SW 1271 (cell line): ENCODE data around the gene TMEM129.

Experiments
- DNase-seq, 2 experiments: peaks; one replicate each; lab custom pipeline; 2025; lab: John Stamatoyannopoulos, UW

Gene TMEM129

GRCh38 chr4:1758306-1759121 lies 37.4 kb upstream of the TMEM129 start:
- DNase-seq = no peak

GRCh38 chr4:1757836-1758235 lies 36.7 kb upstream of the TMEM129 start:
- DNase-seq = no peak

GRCh38 chr4:1756893-1757779 lies 36.0 kb upstream of the TMEM129 start:
- no peak for DNase-seq

DNA sequence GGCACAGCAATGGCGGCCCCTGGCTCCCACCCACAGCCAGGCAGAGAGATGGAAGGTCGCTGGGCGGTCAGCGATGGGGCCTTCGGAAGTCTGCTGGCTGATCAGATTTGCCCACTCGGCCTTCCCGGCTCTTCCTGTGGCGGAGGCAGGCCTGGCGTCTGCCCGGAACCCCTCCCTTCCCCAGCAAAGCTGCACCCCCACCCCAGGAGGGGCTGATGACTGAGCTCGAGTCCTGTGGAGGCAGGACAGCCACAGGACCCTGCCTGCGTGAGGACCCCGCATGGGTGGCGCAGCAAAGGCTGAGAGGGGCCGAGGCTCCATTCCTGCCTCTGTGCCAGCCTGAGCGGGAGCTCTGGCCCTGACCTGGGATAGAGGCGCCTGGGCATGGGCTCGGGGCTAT lies 35.0 kb upstream of the TMEM129 start:
- DNase-seq = no peak

DNA sequence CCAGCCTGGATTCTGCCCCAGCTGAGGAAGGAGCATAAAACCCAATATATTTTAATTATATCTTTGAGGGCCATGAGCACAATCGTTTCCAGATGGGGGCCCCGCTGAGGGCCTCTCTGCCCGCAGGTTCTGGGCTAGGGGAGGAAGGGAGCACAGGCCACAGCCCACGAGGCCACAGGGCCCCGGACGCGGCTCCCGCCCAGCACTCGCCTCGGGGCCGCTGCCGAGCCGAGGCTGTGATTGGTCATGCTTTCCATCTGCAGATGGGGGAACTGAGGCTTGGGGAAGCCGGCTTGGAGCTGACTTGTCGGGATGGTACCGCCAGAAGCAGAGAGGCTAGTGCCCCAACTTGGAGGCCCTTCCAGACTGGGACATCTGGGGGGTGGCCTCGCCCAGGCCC lies 34.2 kb upstream of the TMEM129 start:
- DNase-seq = no peak

- no peak for DNase-seq
Observed at GRCh38 chr4:1754336-1754735, 33.2 kb upstream of the TMEM129 start.

- no peak for DNase-seq
Observed at GRCh38 chr4:1753697-1754311, 32.7 kb upstream of the TMEM129 start.

GRCh38 chr4:1753294-1753696 lies 32.2 kb upstream of the TMEM129 start:
- no peak for DNase-seq

DNA sequence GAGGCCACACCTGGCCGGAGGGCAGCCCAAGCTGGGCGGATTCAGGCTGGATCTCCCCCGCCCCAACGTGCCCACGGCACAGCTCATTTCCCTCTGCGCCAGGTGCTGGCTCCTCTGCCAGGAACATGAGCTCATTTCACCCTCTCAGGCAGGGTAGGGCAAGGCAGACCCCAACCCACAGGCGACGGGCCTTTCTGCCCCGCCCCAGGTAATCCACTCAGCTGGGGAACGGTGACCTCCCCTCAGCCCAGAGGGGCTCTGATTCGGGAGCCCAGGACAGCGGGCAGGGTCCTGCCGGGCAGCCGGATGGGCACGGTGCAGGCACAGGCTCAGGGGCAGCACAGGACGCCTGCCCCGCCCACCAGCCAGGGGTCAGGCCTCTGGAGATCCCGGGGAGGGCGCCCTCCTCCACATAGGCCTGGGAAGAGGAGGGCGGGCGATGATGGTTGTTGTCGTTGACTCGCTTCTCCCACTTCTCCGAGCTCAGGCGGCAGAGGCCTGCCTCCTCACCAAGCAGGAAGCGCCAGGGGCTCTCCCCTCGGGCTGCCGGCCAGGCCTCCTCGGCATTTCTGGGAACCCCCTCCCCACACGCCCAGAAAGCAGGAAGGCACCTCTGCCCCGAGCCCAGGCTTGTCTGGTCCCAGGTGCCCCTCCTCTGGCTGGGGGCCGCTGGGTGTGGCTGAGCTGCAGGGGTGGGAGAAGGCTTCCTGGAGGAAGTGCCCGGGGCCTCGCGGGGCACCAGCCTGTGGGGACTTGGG lies 31.3 kb upstream of the TMEM129 start:
- no peak for DNase-seq

GRCh38 chr4:1751919-1752283 lies 30.8 kb upstream of the TMEM129 start:
- no peak for DNase-seq

DNA sequence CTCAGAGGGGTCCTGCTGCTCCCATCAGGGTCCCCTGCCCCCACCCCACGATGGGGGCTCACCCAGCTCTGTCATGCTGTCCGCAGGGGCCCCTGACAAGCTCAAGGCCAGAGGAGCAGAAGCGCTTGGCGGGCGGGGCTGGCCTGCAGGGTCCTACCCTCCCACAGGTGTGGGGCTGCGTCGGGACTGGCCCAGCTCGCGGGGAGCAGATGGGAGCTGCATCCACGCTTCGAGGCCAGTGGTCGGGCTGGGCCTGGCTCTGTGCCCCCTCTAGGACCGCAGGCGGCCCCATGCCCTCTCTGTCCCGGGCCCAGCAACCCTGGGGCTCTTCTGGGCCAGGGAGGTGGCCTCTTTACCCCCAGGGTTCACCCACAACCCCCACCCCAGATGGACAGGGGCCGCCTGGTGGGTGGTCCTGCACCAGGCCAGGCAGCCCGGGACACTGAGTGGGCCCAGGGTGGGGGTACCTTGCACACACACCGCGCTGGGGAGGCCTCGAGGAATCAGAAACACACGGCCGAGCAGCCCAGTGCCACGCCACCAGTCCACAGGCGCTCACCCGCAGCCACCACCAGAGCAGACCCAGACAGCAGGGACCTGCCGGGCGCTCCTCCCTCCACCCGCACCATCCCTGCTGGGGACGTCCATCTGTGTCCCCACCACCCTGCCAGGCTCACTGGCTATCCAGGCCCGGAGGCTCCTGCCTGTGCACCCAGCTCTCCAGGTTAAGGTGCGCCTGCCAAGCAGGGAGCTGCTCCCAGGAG lies 30.2 kb upstream of the TMEM129 start:
- DNase-seq = no peak

- no peak for DNase-seq
Observed at GRCh38 chr4:1750381-1751154, 29.4 kb upstream of the TMEM129 start.

DNA sequence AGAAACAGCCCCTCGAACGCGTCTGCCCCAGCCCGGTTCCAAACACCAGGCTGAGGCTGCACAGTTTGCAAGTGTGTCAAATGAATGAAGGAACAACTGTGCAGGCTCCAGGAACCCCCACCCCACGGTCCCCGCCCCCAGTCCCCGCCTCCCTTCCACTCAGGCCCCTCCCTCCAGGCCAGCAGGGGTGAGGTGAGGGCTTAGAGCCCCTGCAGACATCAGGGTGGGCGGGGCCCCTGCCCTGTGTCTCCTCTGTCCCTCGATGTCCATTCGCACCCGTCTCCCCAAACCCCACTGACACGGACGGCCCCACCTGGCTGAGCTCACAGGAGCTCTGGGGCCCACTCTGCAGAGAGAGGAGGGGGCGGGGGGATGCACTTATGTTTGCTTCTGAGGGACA lies 28.7 kb upstream of the TMEM129 start:
- DNase-seq = no peak

GRCh38 chr4:1749370-1749769 lies 28.2 kb upstream of the TMEM129 start:
- no peak for DNase-seq

DNA sequence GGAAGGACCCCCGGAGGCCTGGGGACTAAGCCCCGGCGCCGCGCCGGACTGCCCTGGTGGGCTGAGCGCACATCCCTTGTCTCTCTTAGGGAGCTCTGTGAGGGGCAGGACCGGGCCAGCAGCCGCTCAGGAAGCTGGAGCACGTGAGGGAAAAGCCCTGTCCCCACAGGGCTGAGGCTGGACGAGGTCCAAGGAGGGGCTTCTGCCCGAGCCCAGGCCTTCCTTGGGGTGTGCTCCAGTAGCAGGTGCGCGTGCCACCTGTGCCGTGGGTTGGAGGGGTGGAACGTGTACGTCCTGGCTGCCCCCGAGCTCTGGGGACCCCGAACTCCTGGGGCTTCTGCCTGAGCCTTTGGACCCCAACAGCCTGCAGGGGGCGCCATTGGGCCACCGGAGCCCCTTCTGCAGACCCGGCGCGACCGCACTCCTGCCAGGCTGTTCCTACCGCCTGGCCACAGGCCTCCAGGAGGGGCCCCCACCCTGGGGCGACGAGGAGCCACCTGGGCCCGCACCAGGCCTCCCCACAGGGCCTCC lies 27.4 kb upstream of the TMEM129 start:
- DNase-seq = peak; percentile 39 to 62

DNA sequence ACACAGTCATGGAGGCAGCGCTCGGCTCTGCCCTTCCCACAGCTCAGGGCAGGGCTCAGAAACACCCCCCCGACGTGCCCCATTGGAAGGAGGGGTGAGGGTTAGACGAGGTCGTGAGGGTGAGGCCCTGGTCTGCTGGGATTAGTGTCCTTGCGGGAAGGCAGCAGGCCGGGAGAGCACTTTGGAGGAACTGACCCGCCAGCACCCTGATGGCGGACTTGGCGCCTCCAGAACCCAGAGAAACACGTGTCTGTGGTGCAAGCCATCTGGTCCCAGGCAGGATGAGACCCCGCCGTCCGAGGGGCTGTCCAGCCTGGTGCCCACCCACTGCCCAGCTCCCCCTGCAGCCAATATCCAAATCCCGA lies 26.5 kb upstream of the TMEM129 start:
- DNase-seq = no peak

DNA sequence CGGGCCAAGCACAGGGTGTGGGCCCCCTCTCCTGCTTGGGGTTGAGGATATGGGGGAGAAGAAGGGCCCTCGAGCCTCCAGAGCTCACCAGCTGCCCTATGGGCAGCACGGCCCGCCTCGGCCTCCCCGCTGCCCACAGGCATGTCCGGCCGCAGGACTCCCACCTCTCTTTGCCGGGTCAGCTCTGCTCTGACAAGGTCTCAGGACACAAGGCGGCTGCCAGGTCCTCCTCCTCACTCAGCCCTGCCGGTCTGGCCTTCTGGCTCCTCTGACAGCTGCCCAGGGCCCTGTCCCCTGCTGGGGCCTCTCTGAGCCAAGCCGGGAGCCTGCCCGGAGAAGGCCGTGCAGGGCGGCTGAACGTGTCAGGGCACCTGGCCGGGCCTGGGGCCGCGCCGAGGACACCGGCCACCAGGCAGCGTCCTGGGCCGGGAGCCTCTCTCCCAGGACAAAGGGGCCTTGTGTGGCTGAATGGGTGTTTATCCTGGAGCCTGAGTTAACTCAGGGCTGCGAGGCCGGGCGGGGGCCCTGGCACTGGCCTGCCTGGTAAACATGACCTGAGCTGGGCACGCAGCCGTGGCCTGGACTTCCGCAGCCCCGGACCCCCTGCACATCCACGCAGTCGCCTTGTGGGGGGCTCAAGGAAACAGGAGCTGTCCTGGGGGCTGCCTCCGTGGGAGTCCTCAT lies 25.9 kb upstream of the TMEM129 start:
- no peak for DNase-seq

DNA sequence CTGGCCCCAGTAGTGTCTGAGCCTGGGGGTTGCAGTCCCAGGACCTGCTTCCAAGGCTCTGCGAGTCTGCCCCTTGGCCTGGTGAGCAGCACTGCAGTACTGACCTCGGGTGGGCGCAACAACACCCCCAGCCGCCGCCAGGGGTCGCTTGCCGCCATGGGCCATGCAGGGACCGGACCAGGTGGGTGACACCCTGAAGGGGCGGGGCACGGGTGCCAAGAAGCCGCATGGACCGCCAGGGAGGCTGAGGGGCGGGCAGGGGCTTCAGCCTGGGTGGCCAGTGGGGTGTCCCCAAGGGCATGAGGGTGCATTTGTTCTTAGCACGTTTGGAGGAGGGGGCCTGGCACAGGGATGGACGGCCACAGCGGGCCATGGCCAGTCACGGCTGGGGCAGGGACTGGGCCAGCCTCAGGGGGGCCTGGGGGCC lies 25.2 kb upstream of the TMEM129 start:
- DNase-seq = peak; percentile 38 to 63

- no peak for DNase-seq
Observed at GRCh38 chr4:1745697-1746096, 24.6 kb upstream of the TMEM129 start.

DNA sequence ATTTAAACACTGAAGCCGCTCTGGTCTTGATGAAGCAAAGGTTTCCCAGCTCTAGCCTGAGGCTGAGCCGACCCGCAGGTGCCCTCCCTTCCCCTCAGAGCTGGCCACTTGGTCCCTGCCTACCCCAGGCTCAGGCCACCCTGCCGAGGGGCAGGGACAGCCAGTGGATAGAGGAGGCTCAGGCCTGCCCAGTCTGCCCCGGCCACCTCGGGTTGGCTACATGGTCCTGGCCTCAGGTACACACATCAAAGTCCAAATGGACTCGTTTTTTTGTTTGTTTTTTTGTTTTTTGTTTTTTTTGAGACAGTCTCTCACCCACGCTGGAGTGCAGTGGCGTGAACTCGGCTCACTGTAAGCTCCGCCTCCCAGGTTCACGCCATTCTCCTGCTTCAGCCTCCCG lies 24.0 kb upstream of the TMEM129 start:
- no peak for DNase-seq
